Panc1 (cell line): Measurements from ENCODE around the gene WBP2.

Experiments
- POLR2AphosphoS5 ChIP-seq: IDR thresholded peaks from 2 replicates; pipeline ENCODE4 v1.6.1; 2012; ENCODE audit warnings: mild to moderate bottlenecking, low read depth, low read length, moderate library complexity
- SIN3A ChIP-seq: IDR thresholded peaks from 2 replicates; pipeline ENCODE4 v1.6.1; 2012; ENCODE audit warnings: low read depth, mild to moderate bottlenecking, low read length, moderate library complexity, borderline replicate concordance; ENCODE audit not compliant: insufficient read depth
- TF ChIP-seq, protein P1 (sequence below): fragments of 450-650 bp; IDR thresholded peaks from 2 replicates; pipeline ENCODE4 v1.5.1; 2017; ENCODE audit warnings: mild to moderate bottlenecking

DNA sequence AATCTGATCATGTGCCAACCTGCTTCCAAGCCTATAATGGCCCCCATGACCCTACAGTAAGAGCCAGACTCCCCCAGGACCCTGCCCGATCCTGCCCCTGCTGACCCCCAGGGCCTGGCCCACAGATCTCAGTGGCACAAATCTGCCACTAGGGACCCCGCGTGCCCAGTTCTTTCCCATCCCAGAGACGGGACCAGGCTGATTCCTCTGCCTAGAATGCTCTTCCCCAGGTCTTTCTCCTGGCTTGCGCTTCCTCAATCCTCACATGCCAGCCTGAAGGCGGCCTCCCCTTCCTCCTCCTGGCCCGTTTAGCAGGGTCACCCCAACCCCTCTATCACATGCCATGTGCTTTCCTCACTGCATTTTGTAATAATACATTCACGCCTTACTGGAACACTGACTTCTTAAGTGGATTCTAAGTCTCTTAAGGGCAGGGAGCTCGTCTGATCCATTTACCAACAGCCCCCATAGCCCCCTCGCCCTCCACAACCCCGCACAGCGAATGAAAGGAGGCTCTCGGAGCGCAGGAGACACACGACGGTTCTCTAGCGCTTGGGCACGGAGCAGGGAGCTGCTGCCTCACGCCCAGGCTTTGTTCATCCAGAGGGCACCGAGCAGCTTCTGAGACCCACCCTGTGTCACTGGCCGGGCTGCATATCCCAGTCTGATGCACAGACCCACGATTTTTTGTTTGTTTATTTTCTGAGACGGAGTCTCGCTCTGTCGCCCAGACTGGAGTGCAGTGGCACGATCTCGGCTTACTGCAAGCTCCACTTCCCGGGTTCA lies 40.4 kb upstream of the WBP2 start:
- TF ChIP-seq, protein P1, sequence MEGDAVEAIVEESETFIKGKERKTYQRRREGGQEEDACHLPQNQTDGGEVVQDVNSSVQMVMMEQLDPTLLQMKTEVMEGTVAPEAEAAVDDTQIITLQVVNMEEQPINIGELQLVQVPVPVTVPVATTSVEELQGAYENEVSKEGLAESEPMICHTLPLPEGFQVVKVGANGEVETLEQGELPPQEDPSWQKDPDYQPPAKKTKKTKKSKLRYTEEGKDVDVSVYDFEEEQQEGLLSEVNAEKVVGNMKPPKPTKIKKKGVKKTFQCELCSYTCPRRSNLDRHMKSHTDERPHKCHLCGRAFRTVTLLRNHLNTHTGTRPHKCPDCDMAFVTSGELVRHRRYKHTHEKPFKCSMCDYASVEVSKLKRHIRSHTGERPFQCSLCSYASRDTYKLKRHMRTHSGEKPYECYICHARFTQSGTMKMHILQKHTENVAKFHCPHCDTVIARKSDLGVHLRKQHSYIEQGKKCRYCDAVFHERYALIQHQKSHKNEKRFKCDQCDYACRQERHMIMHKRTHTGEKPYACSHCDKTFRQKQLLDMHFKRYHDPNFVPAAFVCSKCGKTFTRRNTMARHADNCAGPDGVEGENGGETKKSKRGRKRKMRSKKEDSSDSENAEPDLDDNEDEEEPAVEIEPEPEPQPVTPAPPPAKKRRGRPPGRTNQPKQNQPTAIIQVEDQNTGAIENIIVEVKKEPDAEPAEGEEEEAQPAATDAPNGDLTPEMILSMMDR: no peak; the same call in 1 of the 2 replicates
- TF ChIP-seq POLR2AphosphoS5: no peak; the same call in 1 of the 2 replicates
- TF ChIP-seq SIN3A: no peak
